Spinal cord (tissue), 10 donors: ENCODE data around the gene B3GALT5. TPM values are rescaled to one million over a fixed set of nuclear protein-coding genes. Genes with fewer than 3 reads are reported as not detected.
A peak's percentile ranks its signal among the peaks of the same experiment; 100 is the strongest.

Source experiments
- DNase-seq, 6 donors: peaks; one replicate each; pipeline versions ENCODE4 v3.0.0 to v3.0.0-alpha.2; 2013 to 2015; ENCODE audit warnings: low spot score in 6 of 6, low read depth in 4 of 6
- H3K27ac ChIP-seq: one replicate; pipeline ENCODE4 v1.5.1; 2013; ENCODE audit warnings: low read depth, low read length, control low read depth
- H3K27me3 ChIP-seq: one replicate; pipeline ENCODE4 v1.6.1; 2013; ENCODE audit warnings: low read length; ENCODE audit not compliant: control insufficient read depth, insufficient read depth
- H3K36me3 ChIP-seq: one replicate; pipeline ENCODE4 v1.6.1; 2013; ENCODE audit warnings: low read length; ENCODE audit not compliant: control insufficient read depth, insufficient read depth
- H3K4me1 ChIP-seq: one replicate; pipeline ENCODE4 v1.6.1; 2013; ENCODE audit warnings: low read length; ENCODE audit not compliant: control insufficient read depth, insufficient read depth
- H3K4me3 ChIP-seq: one replicate; pipeline ENCODE4 v1.5.1; 2013; ENCODE audit warnings: low read depth, low read length, control low read depth
- H3K9me3 ChIP-seq: one replicate; pipeline ENCODE4 v1.6.1; 2013; ENCODE audit warnings: low read length; ENCODE audit not compliant: control insufficient read depth, insufficient read depth
- WGBS: methylation state at CpG from one replicate; pipeline ENCODE4 v1.1.5; 2013; ENCODE audit warnings: missing lambda C conversion rate; ENCODE audit not compliant: insufficient coverage; 5-methylcytosine and 5-hydroxymethylcytosine counted together
- polyA plus RNA-seq, 2 donors: library from polyadenylated mRNA; unstranded; fragments of 120-200 nt; gene quantifications; one replicate each; pipeline ENCODE4 v1.2.1, GENCODE V29; 2013; ENCODE audit not compliant: insufficient read length in 2 of 2
- total RNA-seq, 2 donors: library from RNA; depleted of rRNA in 1 of 2; stranded (reverse); fragments of 120-200 nt in 1 of 2; fragments of >200 nt in 1 of 2; gene quantifications; one replicate each; pipeline versions ENCODE4 v1.2.3 to v1.2.4, GENCODE V29; 2013 to 2014
- donor health status: healthy.

B3GALT5 gene
- total and polyA plus RNA-seq, 4 donors: 3.1 to 3.5 (median 3.3) TPM

DNA sequence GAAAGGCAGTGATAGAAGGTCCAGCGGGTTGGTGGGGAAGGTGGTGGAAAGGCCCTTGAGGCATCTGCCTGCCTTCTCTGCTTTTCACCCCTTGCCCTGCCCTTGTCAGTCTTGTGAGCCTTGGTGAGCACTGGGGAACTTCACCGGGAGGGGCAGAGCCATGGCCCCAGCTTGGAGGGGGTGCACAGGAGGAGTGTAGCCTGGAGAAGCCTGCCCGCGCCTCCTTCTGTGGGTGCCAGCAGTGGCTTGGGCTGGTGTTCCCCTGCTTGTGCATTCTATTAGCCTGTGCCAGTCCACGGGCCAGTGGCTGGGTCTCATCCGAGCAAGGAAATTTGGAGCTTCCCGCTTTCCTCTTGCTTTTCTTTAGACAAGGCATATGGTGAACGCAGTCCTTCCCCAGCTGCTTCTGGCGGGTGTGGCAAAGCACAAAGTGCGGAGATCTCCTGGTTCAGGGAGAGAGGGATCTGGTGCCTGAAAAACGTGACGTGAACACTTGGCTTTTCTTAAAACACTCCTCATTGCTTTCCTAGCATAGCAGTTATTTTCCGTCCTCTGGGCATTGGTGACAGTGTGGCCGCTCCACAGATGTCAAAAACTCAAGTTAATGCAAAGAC is 10.6 kb upstream of the B3GALT5 start:
- H3K27ac ChIP-seq: no peak overlapping the region
- H3K9me3 ChIP-seq: no peaks in the 10 kb centered on the region
- no peaks in the 10 kb centered on the region for H3K27me3 ChIP-seq
- no peak overlapping the region for H3K4me3 ChIP-seq
- DNase-seq: no peak
- 85% methylated on average over 11 of the region's 14 CpGs for WGBS
- H3K36me3 ChIP-seq: peaks cover 6% of the 10 kb centered on the region
- H3K4me1 ChIP-seq: peaks cover 30% of the 10 kb centered on the region

- H3K9me3 ChIP-seq: no peaks in the 10 kb centered on the region
- H3K27ac ChIP-seq: no peak overlapping the region
- WGBS: no CpG with 5 or more reads among the region's 4 CpGs
- H3K36me3 ChIP-seq: peaks cover 6% of the 10 kb centered on the region
- no peak for DNase-seq
- peaks cover 27% of the 10 kb centered on the region for H3K4me1 ChIP-seq
- H3K27me3 ChIP-seq: no peaks in the 10 kb centered on the region
- no peak overlapping the region for H3K4me3 ChIP-seq
Observed at GRCh38 chr21:39602793-39603192, 9.9 kb upstream of the B3GALT5 start.

GRCh38 chr21:39604951-39605350 is 7.8 kb upstream of the B3GALT5 start:
- no peak for DNase-seq
- Histone ChIP-seq H3K36me3 (peaks cover 6% of the 10 kb centered on the region), H3K27ac (no peak overlapping the region), H3K4me3 (no peak overlapping the region), H3K9me3 (no peaks in the 10 kb centered on the region), H3K4me1 (peaks cover 15% of the 10 kb centered on the region), H3K27me3 (no peaks in the 10 kb centered on the region)
- WGBS: 93% methylated on average over 8 of the region's 8 CpGs

- H3K4me3 ChIP-seq: no peak overlapping the region
- H3K36me3 ChIP-seq: no peaks in the 10 kb centered on the region
- no peaks in the 10 kb centered on the region for H3K27me3 ChIP-seq
- 90% methylated on average over 2 of the region's 3 CpGs for WGBS
- H3K9me3 ChIP-seq: no peaks in the 10 kb centered on the region
- peaks cover 25% of the 10 kb centered on the region for H3K4me1 ChIP-seq
- no peak overlapping the region for H3K27ac ChIP-seq
- DNase-seq: peak in 1 of 6 donors; percentile 3
Observed at GRCh38 chr21:39610703-39611102, 2.0 kb upstream of the B3GALT5 start.

DNA sequence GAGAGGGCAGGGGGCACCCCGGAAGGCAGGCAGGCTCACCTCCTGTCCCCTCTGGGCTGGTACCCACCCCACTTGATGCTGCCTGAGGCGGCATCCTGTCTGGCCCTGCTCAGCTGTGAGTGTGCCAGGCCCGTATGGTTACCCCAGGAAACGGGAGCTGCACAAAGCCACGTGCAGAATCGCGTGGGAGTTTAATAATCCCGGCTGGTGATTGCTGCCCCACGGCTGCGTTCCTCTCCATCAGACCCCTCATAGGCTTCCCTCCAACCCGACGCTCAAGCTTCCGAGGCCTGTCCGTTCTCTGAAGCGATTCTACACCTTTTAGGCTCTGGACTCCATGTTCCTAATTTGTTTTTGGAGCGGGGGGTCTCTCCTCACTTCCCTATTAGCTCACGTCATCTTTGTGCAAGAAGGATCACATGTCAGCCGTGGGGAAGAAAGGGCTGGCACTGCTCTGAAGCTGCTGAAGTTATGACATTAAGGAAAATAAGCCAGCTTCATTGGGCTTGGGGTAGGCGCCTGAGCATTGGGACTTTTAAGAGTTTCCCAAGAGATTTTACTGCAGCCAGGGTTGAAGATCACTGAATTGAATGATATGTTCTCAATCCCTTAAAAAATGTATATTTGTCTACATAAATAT is 1.1 kb upstream of the B3GALT5 start:
- H3K4me3 ChIP-seq: peak overlapping the region; percentile 43
- H3K27ac ChIP-seq: no peak overlapping the region
- H3K9me3 ChIP-seq: no peaks in the 10 kb centered on the region
- no peaks in the 10 kb centered on the region for H3K27me3 ChIP-seq
- DNase-seq: peak in 2 of 6 donors; percentile 41 to 56
- 7% methylated on average over 13 of the region's 19 CpGs for WGBS
- peaks cover 25% of the 10 kb centered on the region for H3K4me1 ChIP-seq
- no peaks in the 10 kb centered on the region for H3K36me3 ChIP-seq

DNA sequence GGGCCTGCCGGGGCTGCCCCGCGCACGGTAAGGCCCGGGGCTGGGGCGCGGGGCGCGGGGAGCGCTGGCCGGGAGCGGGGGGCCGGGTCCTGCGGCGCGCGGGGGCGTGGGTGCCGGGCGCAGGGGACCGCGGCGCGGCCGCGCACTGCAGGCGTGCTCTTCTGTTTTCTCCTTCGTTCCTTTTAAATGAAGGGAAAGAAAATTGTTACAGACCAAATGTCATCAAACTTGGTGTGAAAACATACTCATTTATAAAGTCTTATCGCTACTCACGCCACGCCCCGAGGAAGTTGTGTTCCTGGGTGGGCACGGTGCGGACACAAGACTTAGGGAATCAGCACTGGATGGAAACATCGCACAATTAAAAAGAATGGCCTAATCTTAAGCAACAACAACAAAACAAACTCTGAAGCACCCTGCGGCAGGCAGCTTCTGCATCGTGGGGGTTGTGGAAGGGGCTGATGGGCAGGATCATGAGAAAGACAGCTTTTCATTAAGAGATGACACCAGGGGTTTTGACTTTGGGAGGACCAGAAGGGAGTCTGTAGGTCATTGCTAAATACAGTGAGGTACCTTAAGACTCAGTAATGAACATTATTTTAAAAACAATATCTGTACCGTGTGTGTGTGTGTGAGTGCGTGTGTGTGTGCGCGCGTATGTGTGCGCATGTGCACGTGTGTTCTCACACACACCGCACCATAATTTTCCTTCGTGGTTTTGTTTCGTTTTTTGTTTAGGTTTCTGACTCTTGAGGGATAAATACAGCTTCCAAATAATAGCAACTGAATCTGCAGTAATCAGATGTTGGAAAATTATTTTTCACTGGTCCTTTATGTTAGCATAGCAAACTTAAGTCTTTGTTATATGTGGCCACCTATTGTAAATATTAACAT is 548 bp downstream of the B3GALT5 start:
- Histone ChIP-seq H3K4me3 (peak overlapping the region; percentile 35), H3K36me3 (no peaks in the 10 kb centered on the region), H3K27ac (no peak overlapping the region), H3K9me3 (no peaks in the 10 kb centered on the region), H3K4me1 (peaks cover 25% of the 10 kb centered on the region), H3K27me3 (no peaks in the 10 kb centered on the region)
- 0% methylated on average over 30 of the region's 47 CpGs for WGBS
- DNase-seq: peak in 2 of 6 donors; percentile 38 to 55

- no peaks in the 10 kb centered on the region for H3K27me3 ChIP-seq
- DNase-seq: no peak
- no peaks in the 10 kb centered on the region for H3K36me3 ChIP-seq
- WGBS: 100% methylated on average over 1 of the region's 5 CpGs
- no peaks in the 10 kb centered on the region for H3K9me3 ChIP-seq
- H3K27ac ChIP-seq: no peak overlapping the region
- no peak overlapping the region for H3K4me3 ChIP-seq
- H3K4me1 ChIP-seq: peaks cover 17% of the 10 kb centered on the region
Observed at GRCh38 chr21:39616211-39616772, 3.6 kb downstream of the B3GALT5 start.

DNA sequence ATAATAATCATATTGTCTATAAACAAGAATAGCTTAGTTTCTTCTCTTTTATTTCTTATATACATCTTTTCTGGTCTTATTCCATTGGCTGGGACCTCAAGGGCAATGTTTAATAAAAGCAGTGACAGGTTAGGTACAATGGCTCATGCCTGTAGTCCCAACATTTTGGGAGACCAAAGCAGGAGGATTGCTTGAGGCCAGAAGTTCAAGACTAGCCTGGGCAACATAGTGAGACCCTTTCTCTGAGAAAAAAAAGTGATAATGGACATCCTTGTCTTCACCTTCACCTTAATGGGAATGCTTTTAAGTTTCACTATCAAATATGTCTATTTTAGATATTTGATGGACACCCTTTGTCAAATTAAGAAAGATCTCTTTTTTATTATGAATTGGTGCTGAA is 8.1 kb downstream of the B3GALT5 start:
- Histone ChIP-seq H3K4me3 (no peak overlapping the region), H3K9me3 (peaks cover 3% of the 10 kb centered on the region), H3K27ac (no peak overlapping the region), H3K4me1 (no peaks in the 10 kb centered on the region), H3K27me3 (no peaks in the 10 kb centered on the region), H3K36me3 (no peaks in the 10 kb centered on the region)
- DNase-seq: no peak

GRCh38 chr21:39625211-39625895 is 12.6 kb downstream of the B3GALT5 start:
- Histone ChIP-seq H3K36me3 (no peaks in the 10 kb centered on the region), H3K27ac (no peak overlapping the region), H3K4me3 (no peak overlapping the region), H3K9me3 (peaks cover 3% of the 10 kb centered on the region), H3K27me3 (no peaks in the 10 kb centered on the region), H3K4me1 (no peaks in the 10 kb centered on the region)
- no peak for DNase-seq
- 70% methylated on average over 4 of the region's 12 CpGs for WGBS
